GM12891 (cell line): Measurements from ENCODE around the gene PRR35.

ENCODE experiments used
- PAX5 ChIP-seq: IDR thresholded peaks from 2 replicates; pipeline ENCODE4 v1.6.1; 2011; ENCODE audit warnings: low read length, moderate library complexity, mild to moderate bottlenecking; ENCODE audit not compliant: insufficient read depth, severe bottlenecking
- POLR2A ChIP-seq: IDR thresholded peaks from 2 replicates; pipeline ENCODE4 v1.6.1; 2011; ENCODE audit warnings: low read depth, low read length, control low read depth
- POLR2AphosphoS5 ChIP-seq: IDR thresholded peaks from 2 replicates; pipeline ENCODE4 v1.6.1; 2011; ENCODE audit warnings: low read depth, low read length, control low read depth
- POU2F2 ChIP-seq: IDR thresholded peaks from 2 replicates; pipeline ENCODE4 v1.6.1; 2011; ENCODE audit warnings: low read depth, mild to moderate bottlenecking, control low read depth, low read length, moderate library complexity
- SPI1 ChIP-seq: IDR thresholded peaks from 2 replicates; pipeline ENCODE4 v1.6.1; 2011; ENCODE audit warnings: low read depth, low read length, control low read depth
- TAF1 ChIP-seq: IDR thresholded peaks from 2 replicates; pipeline ENCODE4 v1.6.1; 2011; ENCODE audit warnings: low read depth, low read length, control low read depth

GRCh38 chr16:564690-565418 lies 4.7 kb downstream of the PRR35 start:
- TF ChIP-seq TAF1 (no peak), POLR2A (no peak), POLR2AphosphoS5 (no peak), SPI1 (no peak), POU2F2 (no peak), PAX5 (no peak)
